ENCODE data around the gene C21orf91. TPM values are rescaled to one million over a fixed set of nuclear protein-coding genes. Genes with fewer than 3 reads are reported as not detected.

The C21orf91 gene
- total RNA-seq, 1 donor from 2014 or later, result 27.3 TPM

DNA sequence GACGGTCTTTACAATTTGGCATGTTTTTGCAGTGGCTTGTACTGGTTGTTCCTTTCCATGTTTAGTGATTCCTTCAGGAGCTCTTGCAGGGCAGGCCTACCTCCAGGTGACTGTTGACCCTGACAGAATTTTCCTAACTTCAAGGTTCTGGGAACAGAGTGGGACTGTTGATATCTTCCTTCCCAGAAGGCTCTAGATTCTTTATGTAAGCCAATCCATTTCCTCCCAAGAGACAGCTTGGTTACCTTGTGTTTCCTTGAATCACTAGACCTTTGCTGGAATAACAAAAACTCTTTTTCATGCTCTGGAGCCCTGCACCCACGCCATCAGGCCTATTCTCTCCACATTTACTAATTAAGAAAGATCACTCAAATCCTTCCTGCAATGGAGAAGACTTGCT is 67.0 kb downstream of the C21orf91 start:
- no peak overlapping the region for H3K27ac Mint-ChIP-seq (ENCODE audit: unreplicated experiment)
- TF ChIP-seq, protein P1, sequence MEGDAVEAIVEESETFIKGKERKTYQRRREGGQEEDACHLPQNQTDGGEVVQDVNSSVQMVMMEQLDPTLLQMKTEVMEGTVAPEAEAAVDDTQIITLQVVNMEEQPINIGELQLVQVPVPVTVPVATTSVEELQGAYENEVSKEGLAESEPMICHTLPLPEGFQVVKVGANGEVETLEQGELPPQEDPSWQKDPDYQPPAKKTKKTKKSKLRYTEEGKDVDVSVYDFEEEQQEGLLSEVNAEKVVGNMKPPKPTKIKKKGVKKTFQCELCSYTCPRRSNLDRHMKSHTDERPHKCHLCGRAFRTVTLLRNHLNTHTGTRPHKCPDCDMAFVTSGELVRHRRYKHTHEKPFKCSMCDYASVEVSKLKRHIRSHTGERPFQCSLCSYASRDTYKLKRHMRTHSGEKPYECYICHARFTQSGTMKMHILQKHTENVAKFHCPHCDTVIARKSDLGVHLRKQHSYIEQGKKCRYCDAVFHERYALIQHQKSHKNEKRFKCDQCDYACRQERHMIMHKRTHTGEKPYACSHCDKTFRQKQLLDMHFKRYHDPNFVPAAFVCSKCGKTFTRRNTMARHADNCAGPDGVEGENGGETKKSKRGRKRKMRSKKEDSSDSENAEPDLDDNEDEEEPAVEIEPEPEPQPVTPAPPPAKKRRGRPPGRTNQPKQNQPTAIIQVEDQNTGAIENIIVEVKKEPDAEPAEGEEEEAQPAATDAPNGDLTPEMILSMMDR (conservative IDR thresholded peaks at IDR 0.05), result no peak
- DNase-seq (ENCODE audit: low read depth, low spot score), result no peak
- no peak overlapping the region for H3K4me3 Mint-ChIP-seq
- H3K9me3 Mint-ChIP-seq, result peaks cover 2% of the 10 kb centered on the region
- no peaks in the 10 kb centered on the region for H3K4me1 Mint-ChIP-seq
- H3K27me3 Mint-ChIP-seq (ENCODE audit: low read depth), result no peaks in the 10 kb centered on the region
- no peaks in the 10 kb centered on the region for H3K36me3 Mint-ChIP-seq (ENCODE audit: low read depth)

DNA sequence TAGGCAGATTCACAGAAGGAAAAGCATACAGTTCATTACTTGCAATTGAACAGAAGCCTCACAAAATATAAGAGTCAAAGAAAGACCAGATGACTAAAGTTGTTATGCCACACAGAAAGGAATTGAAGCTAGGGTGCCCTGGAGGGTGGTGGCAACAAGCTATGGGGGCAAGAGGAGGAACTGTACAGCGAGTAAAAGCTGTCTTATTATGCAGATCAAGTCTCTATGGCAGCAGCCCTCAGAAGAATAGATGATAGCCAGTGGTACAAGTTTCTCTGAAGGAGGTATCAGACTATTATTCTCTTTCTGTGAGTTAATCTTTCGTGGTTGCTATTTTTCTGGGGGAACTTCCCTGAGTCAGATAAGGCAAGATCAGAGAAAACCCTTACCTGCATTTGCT is 72.2 kb downstream of the C21orf91 start:
- Mint-ChIP-seq H3K4me3 (no peak overlapping the region), H3K9me3 (no peaks in the 10 kb centered on the region), H3K4me1 (no peaks in the 10 kb centered on the region), H3K27ac (ENCODE audit: unreplicated experiment) (no peak overlapping the region), H3K36me3 (ENCODE audit: low read depth) (no peaks in the 10 kb centered on the region), H3K27me3 (ENCODE audit: low read depth) (no peaks in the 10 kb centered on the region)
- DNase-seq (ENCODE audit: low read depth, low spot score), result no peak
- TF ChIP-seq, protein P1 (conservative IDR thresholded peaks at IDR 0.05), result no peak

DNA sequence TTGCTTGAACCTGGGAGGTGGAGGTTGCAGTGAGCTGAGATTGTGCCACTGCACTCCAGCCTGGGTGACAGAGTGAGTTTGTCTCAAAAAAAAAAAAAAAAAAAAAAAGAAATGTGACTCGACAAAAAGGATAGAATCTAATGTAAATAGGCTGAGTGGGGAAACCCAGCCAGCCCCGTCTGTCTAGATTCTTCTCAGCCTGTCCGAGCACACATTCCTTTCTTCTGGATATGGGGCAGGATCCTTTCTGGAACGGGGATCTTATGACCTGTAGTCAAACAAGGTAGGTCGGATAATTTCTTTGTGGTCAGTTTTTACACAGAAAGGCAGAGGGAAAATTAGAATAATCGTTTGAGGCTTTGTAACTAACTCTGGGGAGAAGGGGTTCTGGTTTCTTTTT is 74.1 kb downstream of the C21orf91 start:
- Mint-ChIP-seq H3K9me3 (no peaks in the 10 kb centered on the region), H3K27ac (ENCODE audit: unreplicated experiment) (no peak overlapping the region), H3K4me3 (no peak overlapping the region), H3K4me1 (no peaks in the 10 kb centered on the region), H3K36me3 (ENCODE audit: low read depth) (no peaks in the 10 kb centered on the region), H3K27me3 (ENCODE audit: low read depth) (no peaks in the 10 kb centered on the region)
- TF ChIP-seq, protein P1 (conservative IDR thresholded peaks at IDR 0.05), result no peak
- no peak for DNase-seq (ENCODE audit: low read depth, low spot score)

DNA sequence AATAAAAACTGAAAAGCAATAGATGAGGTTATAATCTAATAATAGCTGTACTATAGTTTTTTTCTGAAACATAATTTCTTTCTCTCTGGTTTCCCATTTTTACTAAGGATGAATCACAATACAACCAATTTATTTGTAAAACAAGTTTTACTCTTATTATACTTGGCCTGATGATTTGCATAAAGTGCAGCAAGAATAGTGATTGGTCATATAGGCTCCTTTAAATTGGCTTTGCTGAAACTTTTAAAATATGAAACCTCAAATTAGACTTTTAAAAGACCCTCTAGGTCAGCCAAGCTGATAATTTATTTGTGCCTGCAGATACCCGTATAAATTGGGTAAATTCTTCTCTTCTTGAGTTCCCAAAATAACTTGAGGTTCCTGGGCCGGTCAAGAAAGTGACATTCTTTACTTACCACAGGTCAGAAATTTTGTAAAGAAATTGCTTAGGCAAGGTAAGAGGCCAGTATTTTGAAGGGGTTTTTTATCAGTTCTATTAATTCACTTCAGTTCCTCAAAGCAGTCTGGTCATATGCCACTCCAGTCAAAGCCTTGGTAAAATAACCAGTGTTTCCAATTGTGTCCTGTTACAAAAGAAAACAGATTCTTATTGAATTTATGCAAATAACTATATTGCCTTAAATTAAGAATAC is 76.1 kb downstream of the C21orf91 start:
- Mint-ChIP-seq H3K36me3 (ENCODE audit: low read depth) (no peaks in the 10 kb centered on the region), H3K27me3 (ENCODE audit: low read depth) (no peaks in the 10 kb centered on the region), H3K27ac (ENCODE audit: unreplicated experiment) (no peak overlapping the region), H3K4me1 (no peaks in the 10 kb centered on the region), H3K4me3 (no peak overlapping the region), H3K9me3 (no peaks in the 10 kb centered on the region)
- no peak for DNase-seq (ENCODE audit: low read depth, low spot score)
- TF ChIP-seq, protein P1 (conservative IDR thresholded peaks at IDR 0.05), result no peak

DNA sequence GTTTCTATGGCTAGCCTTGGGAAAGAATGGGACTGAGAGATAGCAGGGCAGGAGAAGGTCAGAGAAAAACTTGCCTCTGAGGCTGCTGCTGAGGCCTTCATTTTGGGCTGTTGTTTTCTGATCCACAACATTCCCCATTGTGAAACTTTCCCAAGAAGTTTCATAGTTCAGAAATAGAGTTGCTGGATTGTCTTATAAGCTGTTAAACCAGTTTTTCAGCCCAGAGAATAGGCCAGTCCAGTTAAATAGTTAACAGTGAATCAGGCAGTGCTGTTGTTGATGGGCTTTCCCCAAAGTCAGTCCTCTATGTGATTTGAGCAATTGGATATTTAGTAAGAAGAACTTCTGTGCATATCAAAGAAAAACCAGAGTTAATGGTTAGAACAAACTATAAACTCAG is 77.0 kb downstream of the C21orf91 start:
- no peak for DNase-seq (ENCODE audit: low read depth, low spot score)
- no peaks in the 10 kb centered on the region for H3K4me1 Mint-ChIP-seq
- no peaks in the 10 kb centered on the region for H3K9me3 Mint-ChIP-seq
- H3K27ac Mint-ChIP-seq (ENCODE audit: unreplicated experiment), result no peak overlapping the region
- H3K36me3 Mint-ChIP-seq (ENCODE audit: low read depth), result no peaks in the 10 kb centered on the region
- H3K27me3 Mint-ChIP-seq (ENCODE audit: low read depth), result no peaks in the 10 kb centered on the region
- TF ChIP-seq, protein P1 (conservative IDR thresholded peaks at IDR 0.05), result no peak
- H3K4me3 Mint-ChIP-seq, result no peak overlapping the region

Other genes with a start within 250 kb of the C21orf91 start
- gene BTG3, start 206.5 kb downstream of the C21orf91 start, total RNA-seq, result 35.9 and 39.4 TPM in 2 replicates